Measurements from ENCODE around the gene AMPD2. TPM values are rescaled to one million over a fixed set of nuclear protein-coding genes. Genes with fewer than 3 reads are reported as not detected.
"Not testable (repeated sequence)": the region's sequence is repeated elsewhere in the genome, so short reads cannot be mapped to it uniquely, and the experiment has no call there.

AMPD2 gene
- total RNA-seq, 1 donor from 2014 or later = 110 TPM

- H3K4me3 ChIP-seq (ENCODE audit: low read depth, low read length) = no peak overlapping the region
- no peak for DNase-seq (ENCODE audit: low read depth)
- no peak for TF ChIP-seq CTCF (conservative IDR thresholded peaks at IDR 0.05; ENCODE audit: low read depth, low read length)
Measured at GRCh38 chr1:109657395-109657794, 37.8 kb downstream of the AMPD2 start.

- DNase-seq (ENCODE audit: low read depth) = no peak
- no peak for TF ChIP-seq CTCF (conservative IDR thresholded peaks at IDR 0.05; ENCODE audit: low read depth, low read length)
- no peak overlapping the region for H3K4me3 ChIP-seq (ENCODE audit: low read depth, low read length)
Measured at GRCh38 chr1:109657970-109658369, 38.3 kb downstream of the AMPD2 start.

GRCh38 chr1:109658533-109659042, 39.0 kb downstream of the AMPD2 start:
- DNase-seq (ENCODE audit: low read depth) = no peak
- no peak overlapping the region for H3K4me3 ChIP-seq (ENCODE audit: low read depth, low read length)
- TF ChIP-seq CTCF (conservative IDR thresholded peaks at IDR 0.05; ENCODE audit: low read depth, low read length) = no peak

- DNase-seq (ENCODE audit: low read depth) = no peak
- TF ChIP-seq CTCF (conservative IDR thresholded peaks at IDR 0.05; ENCODE audit: low read depth, low read length) = no peak
Measured at GRCh38 chr1:109659145-109659544, 39.5 kb downstream of the AMPD2 start.

GRCh38 chr1:109659997-109660690, 40.5 kb downstream of the AMPD2 start:
- no peak for DNase-seq (ENCODE audit: low read depth)
- no peak for TF ChIP-seq CTCF (conservative IDR thresholded peaks at IDR 0.05; ENCODE audit: low read depth, low read length)

More at GRCh38 chr1:109659145-109659544, 39.5 kb downstream of the AMPD2 start:
- no peak overlapping the region for H3K4me3 ChIP-seq (ENCODE audit: low read depth, low read length)

GRCh38 chr1:109660691-109661026, 41.0 kb downstream of the AMPD2 start:
- DNase-seq (ENCODE audit: low read depth); H3K4me3 ChIP-seq (ENCODE audit: low read depth, low read length): not testable (repeated sequence)

More at GRCh38 chr1:109659997-109660690, 40.5 kb downstream of the AMPD2 start:
- H3K4me3 ChIP-seq (ENCODE audit: low read depth, low read length) = no peak overlapping the region

- no peak for TF ChIP-seq CTCF (conservative IDR thresholded peaks at IDR 0.05; ENCODE audit: low read depth, low read length)
- no peak overlapping the region for H3K4me3 ChIP-seq (ENCODE audit: low read depth, low read length)
- no peak for DNase-seq (ENCODE audit: low read depth)
Measured at GRCh38 chr1:109661391-109661790, 41.8 kb downstream of the AMPD2 start.

Data from epithelial cell of proximal tubule (primary cell).